RKO (cell line): Measurements from ENCODE around the gene TDRD15.
"Not testable (repeated sequence)": the region's sequence is repeated elsewhere in the genome, so short reads cannot be mapped to it uniquely, and the experiment has no call there.

Source experiments
- DNase-seq: peaks from one replicate; pipeline ENCODE4 v3.0.0-alpha.2; 2016; ENCODE audit warnings: low spot score

TDRD15 gene

DNA sequence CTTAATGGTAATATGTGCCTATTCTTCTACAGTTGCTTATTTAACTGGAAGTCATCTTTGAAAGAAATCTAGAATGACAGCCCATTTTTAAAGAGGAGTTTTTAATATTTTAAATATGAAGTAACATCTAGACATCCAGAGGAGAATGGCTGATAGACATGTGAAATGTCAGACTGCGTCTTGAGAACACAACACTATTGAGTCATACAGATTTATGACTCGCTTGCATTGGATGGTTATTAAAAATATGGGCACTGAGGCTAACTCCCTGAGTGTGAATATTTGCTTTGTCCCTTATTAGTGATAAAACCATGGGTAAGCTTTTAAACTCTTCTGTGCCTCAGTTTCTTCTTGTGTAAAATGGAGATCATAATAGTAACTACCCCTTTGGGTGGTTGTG is 22.9 kb downstream of the TDRD15 start:
- peak; percentile 27 for DNase-seq

DNA sequence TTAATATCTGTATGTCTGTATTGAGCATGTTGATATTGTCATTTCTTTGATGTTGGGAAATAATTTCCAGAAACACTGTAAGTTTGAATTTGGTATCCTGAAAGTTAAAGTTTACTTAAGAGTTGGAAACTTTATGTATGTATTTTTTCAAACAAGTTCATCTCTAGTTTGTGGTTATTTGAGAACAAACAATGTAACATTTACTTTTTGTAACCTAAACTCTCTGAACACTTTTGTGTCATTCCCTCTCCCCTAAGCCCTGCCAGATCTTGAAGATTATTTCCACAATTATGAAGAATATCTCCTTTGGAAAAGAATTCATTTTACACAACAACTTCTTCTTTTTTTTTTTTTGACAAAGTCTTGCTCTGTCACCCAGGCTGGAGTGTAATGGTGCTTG is 24.9 kb downstream of the TDRD15 start:
- no peak for DNase-seq

DNA sequence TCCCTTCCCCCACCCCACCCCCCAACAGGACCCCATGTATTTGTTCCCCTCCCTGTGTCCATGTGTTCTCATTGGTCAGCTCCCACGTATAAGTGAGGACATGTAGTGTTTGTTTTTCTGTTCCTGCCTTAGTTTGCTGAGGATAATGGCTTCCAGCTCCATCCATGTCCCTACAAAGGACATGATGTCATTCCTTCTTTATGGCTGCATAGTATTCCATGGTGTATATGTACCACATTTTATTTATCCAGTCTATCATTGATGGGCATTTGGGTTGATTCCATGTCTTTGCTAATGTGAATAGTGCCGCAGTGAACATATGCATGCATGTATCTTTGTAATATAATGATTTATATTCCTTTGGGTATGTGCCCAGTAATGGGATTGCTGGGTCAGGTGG is 27.5 kb downstream of the TDRD15 start:
- not testable (repeated sequence) for DNase-seq

DNA sequence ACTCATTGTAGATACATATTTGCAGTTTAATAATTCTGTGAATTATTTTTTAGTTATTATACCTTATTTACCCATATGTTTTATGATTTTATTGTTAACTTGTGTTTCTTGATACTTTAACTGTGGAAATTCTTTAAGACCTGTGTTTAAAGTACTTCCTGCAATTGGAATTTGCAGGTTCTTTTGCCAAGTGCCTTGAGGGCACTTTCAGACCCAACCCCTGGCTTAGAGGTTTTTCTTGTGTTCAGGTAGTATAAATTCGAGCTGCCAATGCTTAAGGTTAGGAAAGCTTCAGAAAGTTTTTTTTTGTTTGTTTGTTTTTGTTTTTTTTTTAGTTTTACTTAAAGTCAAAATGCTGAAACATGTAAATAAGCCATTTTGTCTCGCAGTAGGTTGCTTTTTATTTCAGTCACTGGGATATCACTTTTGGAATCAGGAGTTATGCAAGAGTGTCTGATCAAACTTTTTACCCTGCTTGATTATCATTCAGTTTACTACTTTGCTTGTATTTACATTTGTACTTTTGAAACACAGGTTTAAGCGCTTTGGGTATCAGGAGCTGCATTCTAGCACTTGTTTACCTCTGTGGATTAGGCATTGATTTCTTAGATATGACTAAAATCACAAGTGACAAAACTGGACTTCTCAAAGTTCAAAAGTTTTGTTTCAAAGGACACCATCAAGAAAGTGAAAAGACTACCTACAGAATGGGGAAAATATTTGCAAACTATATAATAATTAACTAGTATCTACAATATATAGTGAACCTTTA is 31.8 kb downstream of the TDRD15 start:
- DNase-seq = no peak

DNA sequence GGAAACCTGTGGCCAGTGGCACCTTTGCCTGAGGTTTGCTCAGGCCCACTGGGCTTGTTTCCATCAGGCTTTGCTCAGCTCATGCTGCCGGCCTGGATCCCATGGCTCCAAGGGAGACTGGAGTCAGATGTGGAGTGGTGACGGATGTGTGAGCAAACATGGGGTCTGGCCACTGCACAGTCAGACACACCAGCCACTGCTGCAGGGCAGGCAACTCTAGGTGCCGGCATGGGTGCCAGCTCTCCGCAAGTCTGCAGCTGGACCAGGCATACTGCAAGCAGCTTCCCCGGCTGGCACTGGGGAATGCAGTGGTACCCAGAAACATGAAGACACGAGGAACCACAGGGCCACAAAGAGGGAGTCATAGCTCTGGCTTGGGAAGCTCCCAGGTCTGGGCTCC is 37.4 kb downstream of the TDRD15 start:
- no peak for DNase-seq

DNA sequence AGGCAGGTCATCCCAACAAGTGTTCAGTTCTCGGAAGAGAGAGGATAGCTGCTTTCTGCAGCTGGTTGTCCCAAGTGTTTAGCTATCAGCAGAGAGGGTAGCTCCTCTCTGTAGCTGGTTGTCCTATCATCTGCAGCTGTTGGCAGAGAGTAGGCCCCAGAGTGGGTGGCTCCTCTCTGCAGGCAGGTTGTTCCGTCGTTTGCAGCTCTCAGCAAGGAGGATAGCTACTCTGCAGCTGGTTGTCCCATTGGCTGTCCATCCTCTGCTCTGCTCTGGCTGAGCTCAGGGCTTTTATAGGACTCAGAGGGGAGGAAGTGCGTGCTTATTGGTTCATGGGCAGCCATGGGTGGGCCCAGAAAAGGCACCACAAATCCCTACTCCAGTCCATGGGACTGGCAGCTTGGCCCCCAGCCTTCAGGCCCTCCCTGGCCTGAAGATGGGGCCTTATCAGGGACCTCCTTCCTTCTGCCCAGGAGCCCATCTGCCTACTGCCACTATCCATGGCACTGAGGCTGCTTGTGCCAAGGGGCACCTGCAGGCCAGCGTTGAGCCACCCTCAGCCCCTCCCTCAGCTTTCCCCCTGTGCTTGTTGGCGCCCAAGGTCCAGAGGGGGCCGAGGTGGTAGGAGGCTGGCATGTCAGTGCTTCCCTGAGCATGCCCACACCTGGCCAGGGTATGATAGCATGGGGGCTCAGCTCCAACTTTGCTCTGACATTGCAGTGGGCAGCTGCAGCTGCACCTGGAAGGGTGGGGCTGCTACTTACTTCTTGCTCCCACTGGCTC is 38.3 kb downstream of the TDRD15 start:
- DNase-seq = no peak

DNA sequence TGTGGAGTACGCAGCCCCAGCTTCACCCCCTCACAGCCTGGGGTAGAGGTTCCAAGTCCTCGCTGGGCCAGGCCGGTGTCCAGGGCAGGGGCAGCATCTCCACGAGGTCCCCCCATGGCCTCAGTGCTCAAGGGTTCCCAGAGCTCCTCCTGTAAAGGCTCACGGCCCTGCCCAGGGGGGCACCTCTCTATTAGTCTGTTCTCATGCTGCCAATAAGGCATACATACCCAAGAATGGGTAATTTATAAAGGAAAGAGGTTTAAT is 38.8 kb downstream of the TDRD15 start:
- no peak for DNase-seq

DNA sequence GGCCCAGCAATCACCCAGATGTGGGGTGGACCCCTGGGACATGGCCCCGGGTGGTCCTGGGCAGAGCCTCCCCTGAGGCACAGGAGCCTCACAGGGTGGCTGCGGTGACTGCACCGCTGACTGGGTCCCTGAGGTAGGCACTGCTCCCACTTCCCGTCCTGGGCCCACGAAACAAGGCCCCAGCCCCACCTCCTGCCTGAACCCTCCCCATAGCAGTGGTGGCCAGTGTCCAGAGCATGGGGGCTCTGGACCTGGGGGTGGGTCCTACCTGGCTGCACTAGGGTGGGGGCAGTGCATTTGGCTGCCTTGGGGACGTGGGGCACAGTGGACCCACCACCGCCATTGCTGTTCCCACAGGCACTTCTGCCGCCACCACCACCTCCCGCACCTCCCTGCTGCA is 39.4 kb downstream of the TDRD15 start:
- DNase-seq = no peak

DNA sequence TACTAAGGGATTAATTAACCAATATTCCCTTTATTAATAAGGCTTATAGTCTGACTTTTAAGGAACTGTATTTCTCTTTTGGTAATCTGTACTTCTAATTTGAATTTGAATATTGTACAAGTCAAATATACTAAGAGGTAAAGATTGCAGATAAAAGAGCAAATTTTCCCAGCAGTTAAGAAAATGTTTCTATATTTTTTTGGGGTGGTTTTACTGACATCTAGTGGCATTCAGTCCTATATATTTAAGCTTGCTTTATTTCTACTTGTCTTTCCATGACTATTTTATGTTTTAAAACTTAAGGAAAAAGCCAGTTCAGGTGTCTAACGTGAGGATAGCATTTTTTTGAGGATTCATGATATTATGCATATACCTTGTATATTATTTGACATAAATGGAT is 41.6 kb downstream of the TDRD15 start:
- DNase-seq = peak; percentile 37

DNA sequence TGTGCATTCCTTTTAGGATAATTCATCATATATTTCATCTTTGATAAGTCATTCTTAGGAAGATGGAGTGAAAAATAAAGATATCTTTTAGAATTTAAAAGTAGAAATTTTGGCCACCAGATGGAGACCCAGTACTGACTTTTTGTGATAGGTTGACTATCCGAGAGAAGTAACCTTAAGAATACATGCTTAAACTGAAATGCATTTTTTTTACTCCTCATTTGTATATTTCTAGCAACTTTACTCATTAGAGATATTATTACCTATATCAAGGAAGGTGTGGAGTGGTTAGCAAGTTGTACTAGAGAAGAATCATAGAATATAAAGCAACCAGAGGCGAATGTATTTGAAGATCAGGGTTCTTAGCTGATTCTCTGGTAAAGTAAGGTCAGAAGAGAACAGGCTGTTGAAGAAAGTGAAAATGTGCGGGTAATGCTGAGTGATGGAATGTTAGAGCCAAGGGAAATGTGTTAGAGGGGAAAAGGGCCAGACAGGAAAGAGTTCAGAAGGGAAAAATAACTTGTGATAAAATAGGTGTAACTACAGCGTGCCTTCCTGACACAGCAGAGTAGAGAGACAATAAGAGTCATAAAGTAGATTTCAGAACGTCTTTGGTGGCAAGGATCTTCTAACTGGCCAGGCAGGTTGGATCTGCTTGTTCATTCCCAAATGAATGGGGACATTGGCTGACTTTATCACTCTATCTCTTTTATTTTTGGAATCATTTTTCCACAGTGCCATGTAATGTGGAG is 52.3 kb downstream of the TDRD15 start:
- peak; percentile 20 for DNase-seq

DNA sequence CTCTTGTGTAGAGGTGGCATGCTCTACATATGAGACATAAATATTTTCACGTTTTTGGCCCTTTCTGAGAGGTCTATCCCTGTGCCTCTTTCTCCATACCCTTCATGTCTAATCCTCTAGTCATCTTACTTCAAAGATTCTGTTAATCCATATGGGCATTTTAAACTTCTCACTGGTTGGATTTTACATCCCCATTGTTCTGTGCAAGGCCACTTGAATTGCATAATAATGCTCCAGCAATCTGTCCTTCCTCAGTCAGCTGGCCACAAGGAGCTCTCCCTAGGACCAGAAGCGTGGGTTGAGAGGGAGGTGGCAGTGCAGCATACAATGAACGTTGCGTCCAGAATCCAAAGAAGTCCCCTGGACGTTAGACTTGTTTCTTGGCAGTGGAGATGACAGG is 58.2 kb downstream of the TDRD15 start:
- no peak for DNase-seq

DNA sequence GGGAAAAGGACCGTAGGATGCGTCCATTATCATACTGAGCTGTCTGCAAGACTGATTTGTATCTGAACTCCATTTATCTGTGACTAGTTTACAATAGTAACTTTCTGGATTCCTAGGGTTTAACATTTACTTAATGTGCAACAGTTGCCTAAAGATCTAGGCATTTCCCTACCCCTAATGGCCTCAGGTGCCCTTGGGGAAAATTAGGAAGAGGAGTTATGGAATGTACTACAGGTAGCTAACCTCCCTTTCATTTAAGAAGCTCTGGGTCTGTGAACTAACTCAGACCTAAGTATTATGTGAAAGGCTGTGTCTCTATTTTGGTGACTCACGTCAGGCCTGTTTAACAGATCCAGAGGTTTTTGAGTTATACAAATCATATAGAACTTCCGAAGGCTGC is 59.5 kb downstream of the TDRD15 start:
- DNase-seq = no peak

DNA sequence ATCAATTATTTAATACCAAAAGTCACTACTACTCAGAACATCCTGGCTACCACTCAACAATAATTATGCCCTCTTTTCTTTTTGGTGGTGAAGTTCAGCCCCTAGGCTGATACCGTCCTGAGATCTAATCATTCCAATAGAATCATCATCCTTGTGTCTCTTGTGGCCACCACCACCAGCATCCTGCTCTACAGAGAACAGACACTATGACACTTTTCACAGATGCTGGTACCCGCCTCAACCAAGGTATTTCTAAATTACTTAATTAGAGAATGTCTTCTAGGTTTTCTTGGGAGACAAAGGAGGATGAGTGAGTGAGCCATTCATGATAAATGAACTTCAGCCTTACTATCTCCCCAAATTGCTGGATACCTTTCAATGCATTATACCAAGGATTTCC is 60.0 kb downstream of the TDRD15 start:
- no peak for DNase-seq

DNA sequence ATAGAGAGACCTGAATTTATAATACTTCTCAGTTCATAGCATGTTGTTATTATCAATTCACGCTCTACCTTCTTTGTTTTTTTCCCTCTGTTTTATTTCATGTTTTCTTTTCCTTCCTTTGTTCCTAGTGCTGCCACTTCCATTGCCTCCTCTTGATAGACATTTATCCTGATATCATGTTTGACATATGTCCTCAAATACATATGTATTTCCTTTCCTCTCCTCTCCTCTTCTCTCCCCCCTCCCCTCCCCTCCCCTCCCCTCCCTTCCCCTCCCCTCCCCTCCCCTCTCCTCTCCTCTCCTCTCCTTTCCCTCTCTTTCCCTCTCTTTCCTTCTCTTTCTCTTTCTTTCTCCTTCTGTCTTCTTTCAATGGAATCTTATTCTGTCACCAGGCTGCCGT is 67.8 kb downstream of the TDRD15 start:
- DNase-seq = no peak
